ENCODE data around the gene FAM162B.
A peak's percentile ranks its signal among the peaks of the same experiment; 100 is the strongest.
"Not testable (repeated sequence)": the region's sequence is repeated elsewhere in the genome, so short reads cannot be mapped to it uniquely, and the experiment has no call there.

FAM162B gene

GRCh38 chr6:116714761-116715160 lies 50.8 kb downstream of the FAM162B start:
- DNase-seq = peak; percentile 18 to 24

- no peak for DNase-seq
Observed at GRCh38 chr6:116714296-116714695, 51.2 kb downstream of the FAM162B start.

- no peak for DNase-seq
Observed at GRCh38 chr6:116705917-116706316, 59.6 kb downstream of the FAM162B start.

GRCh38 chr6:116703888-116704287 lies 61.6 kb downstream of the FAM162B start:
- not testable (repeated sequence) for DNase-seq
